ENCODE results near the gene UBE3B. TPM values are rescaled to one million over a fixed set of nuclear protein-coding genes. Genes with fewer than 3 reads are reported as not detected.

UBE3B gene
- total RNA-seq, 1 experiment from 2014 or later: 29.3 TPM

- no peak overlapping the region for H3K4me3 Mint-ChIP-seq
- ATAC-seq: peak; percentile 74
- DNase-seq (ENCODE audit: low spot score): peak; percentile 64
- ChIA-PET CTCF (interaction anchor here (1.0 to 5.4 kb wide), 21 partner anchors 8 to 342 kb away, joined by 3 to 52 read pairs (median 7); partner anchors contain the start of genes KCTD10, MMAB, MVK and UBE3B), POLR2A (interaction anchor here (0.6 kb wide), 2 partner anchors 28 to 44 kb away, joined by 3 read pairs; partner anchors contain the start of genes KCTD10 and UBE3B)
- peaks cover 5% of the 10 kb centered on the region; the same call in 1 of the 2 replicates for H3K9me3 Mint-ChIP-seq
- H3K27me3 Mint-ChIP-seq (ENCODE audit: low read depth): 0 out of 2 replicates have a peak, but pooled peaks cover 3% of the 10 kb centered on the region
- TF ChIP-seq CTCF (IDR thresholded peaks at IDR 0.05) (peak; percentile 64), FOXK1 (CRISPR knock-in tag; IDR thresholded peaks at IDR 0.05) (no peak)
- H3K4me1 Mint-ChIP-seq: peaks cover 52% of the 10 kb centered on the region
- no peaks in the 10 kb centered on the region for H3K36me3 Mint-ChIP-seq
- H3K27ac Mint-ChIP-seq: peak overlapping the region; percentile 58; the same call in 1 of the 2 replicates
Measured at GRCh38 chr12:109433618-109434017, 43.8 kb upstream of the UBE3B start.

GRCh38 chr12:109434582-109434981 is 42.9 kb upstream of the UBE3B start:
- ATAC-seq (no peak), DNase-seq (ENCODE audit: low spot score) (no peak)
- H3K4me3 Mint-ChIP-seq: no peak overlapping the region
- H3K27me3 Mint-ChIP-seq (ENCODE audit: low read depth): peaks cover 3% of the 10 kb centered on the region; the same call in 1 of the 2 replicates
- ChIA-PET CTCF (interaction anchor here (1.3 to 5.4 kb wide), 13 partner anchors 9 to 171 kb away, joined by 3 to 52 read pairs (median 11); partner anchors contain the start of genes KCTD10 and UBE3B), POLR2A (interaction anchor here (1.1 kb wide), 1 partner anchor 24 kb away, joined by 3 read pairs; no protein-coding TSS in a partner anchor)
- peaks cover 5% of the 10 kb centered on the region; the same call in 1 of the 2 replicates for H3K9me3 Mint-ChIP-seq
- TF ChIP-seq GTF2I (CRISPR knock-in tag; conservative IDR thresholded peaks at IDR 0.05) (no peak), ZNF425 (CRISPR knock-in tag; conservative IDR thresholded peaks at IDR 0.05) (no peak), NFYB (CRISPR knock-in tag; conservative IDR thresholded peaks at IDR 0.05; ENCODE audit: low read depth) (no peak), SMAD3 (CRISPR knock-in tag; IDR thresholded peaks at IDR 0.05; ENCODE audit: borderline replicate concordance) (no peak), RORB (CRISPR knock-in tag; IDR thresholded peaks at IDR 0.05) (no peak), ZNF396 (CRISPR knock-in tag; IDR thresholded peaks at IDR 0.05; ENCODE audit: borderline replicate concordance) (no peak), SOX15 (CRISPR knock-in tag; IDR thresholded peaks at IDR 0.05) (no peak), ZNF317 (CRISPR knock-in tag; IDR thresholded peaks at IDR 0.05; ENCODE audit: borderline replicate concordance, low read depth) (no peak)
- H3K36me3 Mint-ChIP-seq: no peaks in the 10 kb centered on the region
- peaks cover 52% of the 10 kb centered on the region for H3K4me1 Mint-ChIP-seq
- 0 out of 2 replicates have a peak overlapping the region, but pooled peaks have one; percentile 57 for H3K27ac Mint-ChIP-seq

GRCh38 chr12:109435428-109436187 is 41.8 kb upstream of the UBE3B start:
- Mint-ChIP-seq H3K27ac (peak overlapping the region; percentile 85), H3K9me3 (no peaks in the 10 kb centered on the region), H3K4me1 (peaks cover 52% of the 10 kb centered on the region), H3K4me3 (peak overlapping the region; percentile 45), H3K36me3 (no peaks in the 10 kb centered on the region), H3K27me3 (ENCODE audit: low read depth) (no peaks in the 10 kb centered on the region; the same call in 1 of the 2 replicates)
- ChIA-PET CTCF (interaction anchor here (1.0 to 5.4 kb wide), 9 partner anchors 8 to 339 kb away, joined by 3 to 52 read pairs (median 10); no protein-coding TSS in a partner anchor), POLR2A (no interaction called here)
- DNase-seq (ENCODE audit: low spot score) (no peak), ATAC-seq (peak; percentile 19)
- TF ChIP-seq E2F5 (CRISPR knock-in tag; IDR thresholded peaks at IDR 0.05) (no peak), ZNF532 (CRISPR knock-in tag; IDR thresholded peaks at IDR 0.05; ENCODE audit: borderline replicate concordance) (no peak), ZNF121 (CRISPR knock-in tag; IDR thresholded peaks at IDR 0.05) (0 out of 2 replicates have a peak, but pooled peaks have one; percentile 16)
